NCI-H1105 (cell line): ENCODE data around the gene CXorf65.

Source experiments
- DNase-seq: peaks from one replicate; lab custom pipeline; 2025; lab: John Stamatoyannopoulos, UW

The CXorf65 gene

GRCh38 chrX:71106427-71106826, at the start of gene CXorf65:
Gene CXorf65, minus strand, starts transcription at chrX:71106740. Its CDS starts 184 bp downstream, at chrX:71106556.
- no peak for DNase-seq

- DNase-seq: no peak
These were observed 48.1 kb upstream of the CXorf65 start for GRCh38 chrX:71154641-71155040.

GRCh38 chrX:71154196-71154595, 47.7 kb upstream of the CXorf65 start:
- no peak for DNase-seq

GRCh38 chrX:71151366-71151765, 44.8 kb upstream of the CXorf65 start:
- DNase-seq: no peak

- DNase-seq: no peak
These were observed 41.7 kb upstream of the CXorf65 start for GRCh38 chrX:71148278-71148663.

GRCh38 chrX:71147496-71148277, 41.1 kb upstream of the CXorf65 start:
- no peak for DNase-seq

- DNase-seq: no peak
These were observed 38.1 kb upstream of the CXorf65 start, which contains the start of gene NLGN3 for GRCh38 chrX:71144651-71145050. Gene NLGN3, plus strand, starts transcription at chrX:71144841. Its CDS starts 2,909 bp downstream, at chrX:71147750.

- DNase-seq: no peak
These were observed 37.0 kb upstream of the CXorf65 start for GRCh38 chrX:71143508-71143907.

- no peak for DNase-seq
These were observed 33.9 kb upstream of the CXorf65 start for GRCh38 chrX:71140440-71140839.

GRCh38 chrX:71131510-71131909, 25.0 kb upstream of the CXorf65 start:
- no peak for DNase-seq

GRCh38 chrX:71128915-71129765, 22.6 kb upstream of the CXorf65 start:
- DNase-seq: peak; percentile 9

GRCh38 chrX:71128166-71128833, 21.8 kb upstream of the CXorf65 start:
- no peak for DNase-seq

GRCh38 chrX:71118985-71119535, 12.5 kb upstream of the CXorf65 start:
- no peak for DNase-seq

GRCh38 chrX:71118032-71118984, 11.8 kb upstream of the CXorf65 start, which contains the start of gene MED12:
Gene MED12, plus strand, starts transcription at chrX:71118596. Its CDS starts 159 bp downstream, at chrX:71118755.
- DNase-seq: peak; percentile 67

- DNase-seq: no peak
These were observed 10.8 kb upstream of the CXorf65 start for GRCh38 chrX:71117358-71117757.

GRCh38 chrX:71111921-71112431, 5.4 kb upstream of the CXorf65 start:
- no peak for DNase-seq

GRCh38 chrX:71111141-71111843, 4.8 kb upstream of the CXorf65 start, which contains the start of gene IL2RG:
Gene IL2RG, minus strand, starts transcription at chrX:71111577. Its CDS starts 38 bp downstream, at chrX:71111539.
- DNase-seq: no peak

GRCh38 chrX:71109051-71109450, 2.5 kb upstream of the CXorf65 start:
- DNase-seq: no peak

- no peak for DNase-seq
These were observed 1.3 kb upstream of the CXorf65 start for GRCh38 chrX:71107762-71108360.
